ENCODE results near the gene PKN3. TPM values are rescaled to one million over a fixed set of nuclear protein-coding genes. Genes with fewer than 3 reads are reported as not detected.
A peak's percentile ranks its signal among the peaks of the same experiment; 100 is the strongest.

PKN3 gene
- total and polyA plus RNA-seq, 9 of the 15 experiments (the other 6 are each of a cell fraction or from before 2014, with no cell fraction given), result 0.82 to 49.2 (median 19.7) TPM

DNA sequence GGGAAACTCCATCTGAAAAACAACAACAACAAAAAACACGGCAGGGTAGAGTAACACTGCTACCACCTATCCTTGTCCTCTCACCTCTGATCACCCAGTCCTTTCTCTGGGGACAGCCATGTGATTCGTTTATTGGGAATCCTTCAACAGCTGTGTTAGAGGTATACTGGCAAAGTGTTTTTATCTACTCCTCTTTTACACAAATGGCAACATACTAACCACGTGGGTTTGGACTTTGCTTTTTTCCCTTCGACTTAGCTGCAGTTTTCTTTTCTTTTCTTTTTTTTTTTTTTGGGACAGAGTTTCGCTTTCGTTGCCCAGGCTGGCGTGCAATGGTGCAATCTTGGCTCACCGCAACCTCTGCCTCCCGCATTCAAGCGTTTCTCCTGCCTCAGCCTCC is 24.5 kb upstream of the PKN3 start:
- BruUV-seq (replicated peaks), result no TSS peak
- WGBS (ENCODE audit: insufficient coverage, low coverage, missing lambda C conversion rate), result 28% methylated on average over 5 of the region's 10 CpGs
- Histone ChIP-seq H3K27me3 (ENCODE audit: control insufficient read depth in 2 of 2, insufficient read depth in 2 of 2, low read length in 2 of 2) (no peaks in the 10 kb centered on the region), H2AFZ (ENCODE audit: low read depth, low read length) (peak overlapping the region; percentile 73), H3K27ac (ENCODE audit: extremely low read depth, low read depth, low read length) (no peak overlapping the region), H3K4me3 (no peak overlapping the region), H3K9me3 (replicated peaks; ENCODE audit: control insufficient read depth, insufficient read depth, low read depth, low read length) (no peaks in the 10 kb centered on the region), H3K79me2 (ENCODE audit: control insufficient read depth, insufficient read depth, low read length) (no peaks in the 10 kb centered on the region), H3K4me2 (ENCODE audit: insufficient read depth, low read length) (0 out of 2 replicates have a peak overlapping the region, but pooled peaks have one; percentile 19), H3K9me1 (ENCODE audit: control insufficient read depth, insufficient read depth, low read length) (no peaks in the 10 kb centered on the region), H3K4me1 (replicated peaks in 1 of 2; ENCODE audit: control insufficient read depth in 2 of 2, insufficient read depth in 2 of 2, low read length in 2 of 2) (peaks cover 2 to 11% of the 10 kb centered on the region in 2 experiments; a peak in 2 of 5 replicates), H3K9ac (ENCODE audit: insufficient read depth in 1 of 2, low read depth in 2 of 2, low read length in 2 of 2) (peak overlapping the region in 1 of 2 experiments; percentile 76; a peak in 1 of 4 replicates), H3K36me3 (ENCODE audit: control insufficient read depth, insufficient read depth, low read length) (no peaks in the 10 kb centered on the region), H4K20me1 (replicated peaks; ENCODE audit: control insufficient read depth, insufficient read depth, low read length) (no peaks in the 10 kb centered on the region)
- POLR2A ChIA-PET, result interaction anchor here (0.5 to 3.5 kb wide), 5 partner anchors 9 to 1334 kb away, joined by 3 to 17 read pairs (median 3); no protein-coding TSS in a partner anchor
- CTCF ChIA-PET (ENCODE audit: low intra/inter-chr PET ratio), result no interaction called here
- intact Hi-C loops (cut with micrococcal nuclease), result no loop called here
- ATAC-seq (peak; percentile 20; the same call in 2 of the 3 replicates), DNase-seq (ENCODE audit: extremely low read depth in 1 of 4, low spot score in 3 of 4) (peak in 2 of 4 experiments; percentile 10 to 19), FAIRE-seq (no peak)
- in situ Hi-C loops (cut with MboI), result no loop called here
- TF ChIP-seq, protein P1, sequence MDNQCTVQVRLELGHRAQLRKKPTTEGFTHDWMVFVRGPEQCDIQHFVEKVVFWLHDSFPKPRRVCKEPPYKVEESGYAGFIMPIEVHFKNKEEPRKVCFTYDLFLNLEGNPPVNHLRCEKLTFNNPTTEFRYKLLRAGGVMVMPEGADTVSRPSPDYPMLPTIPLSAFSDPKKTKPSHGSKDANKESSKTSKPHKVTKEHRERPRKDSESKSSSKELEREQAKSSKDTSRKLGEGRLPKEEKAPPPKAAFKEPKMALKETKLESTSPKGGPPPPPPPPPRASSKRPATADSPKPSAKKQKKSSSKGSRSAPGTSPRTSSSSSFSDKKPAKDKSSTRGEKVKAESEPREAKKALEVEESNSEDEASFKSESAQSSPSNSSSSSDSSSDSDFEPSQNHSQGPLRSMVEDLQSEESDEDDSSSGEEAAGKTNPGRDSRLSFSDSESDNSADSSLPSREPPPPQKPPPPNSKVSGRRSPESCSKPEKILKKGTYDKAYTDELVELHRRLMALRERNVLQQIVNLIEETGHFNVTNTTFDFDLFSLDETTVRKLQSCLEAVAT (IDR thresholded peaks at IDR 0.05), result 0 out of 4 replicates have a peak, but pooled peaks of 1 of the 2 experiments have one; percentile 31
- no peak for TF ChIP-seq NBN (IDR thresholded peaks at IDR 0.05; ENCODE audit: low read depth)
- TF ChIP-seq JUNB (CRISPR knock-in tag; conservative IDR thresholded peaks at IDR 0.05), result no peak

All from K562 (cell line).